BJ (cell line): ENCODE data around the gene EMILIN3. TPM values are rescaled to one million over a fixed set of nuclear protein-coding genes. Genes with fewer than 3 reads are reported as not detected.

Experiments
- CTCF ChIA-PET: fragments of 350-600 bp; formaldehyde crosslinking; extraction: SDS; loops from one replicate; lab custom pipeline; 2021; ENCODE audit warnings: antibody characterized with exemption, inconsistent platforms; lab: Yijun Ruan, JAX
- POLR2A ChIA-PET: fragments of 300-600 bp; sonication (Branson Sonifier 250); formaldehyde crosslinking; extraction: SDS; loops from one replicate; lab custom pipeline; 2021; ENCODE audit warnings: antibody characterized with exemption; lab: Charles Lee
- DNase-seq: peaks from one replicate; pipeline ENCODE4 v3.0.0-alpha.2; 2011; ENCODE audit warnings: low read depth
- H3K27me3 ChIP-seq: 2 replicates; pipeline ENCODE4 v1.6.0; 2011; ENCODE audit warnings: low read length; ENCODE audit not compliant: control insufficient read depth, insufficient read depth
- H3K36me3 ChIP-seq: 2 replicates; pipeline ENCODE4 v1.5.1; 2011; ENCODE audit warnings: low read length; ENCODE audit not compliant: control insufficient read depth, insufficient read depth
- H3K4me3 ChIP-seq: 2 replicates; pipeline ENCODE4 v1.5.1; 2011; ENCODE audit warnings: low read depth, mild to moderate bottlenecking, control low read depth, low read length
- polyA plus RNA-seq: library from polyadenylated mRNA; depleted of rRNA; stranded (reverse); fragments of >200 nt; gene quantifications from 2 replicates; pipeline ENCODE4 v1.2.3, GENCODE V29; 2011
- TF ChIP-seq, protein P1 (sequence below): IDR thresholded peaks from 2 replicates; pipeline ENCODE4 v1.5.1; 2011; ENCODE audit warnings: low read depth, mild to moderate bottlenecking, control low read depth, inconsistent platforms, low read length, moderate library complexity; ENCODE audit not compliant: insufficient read depth

The EMILIN3 gene
- polyA plus RNA-seq, 1 experiment = 0.52 TPM

DNA sequence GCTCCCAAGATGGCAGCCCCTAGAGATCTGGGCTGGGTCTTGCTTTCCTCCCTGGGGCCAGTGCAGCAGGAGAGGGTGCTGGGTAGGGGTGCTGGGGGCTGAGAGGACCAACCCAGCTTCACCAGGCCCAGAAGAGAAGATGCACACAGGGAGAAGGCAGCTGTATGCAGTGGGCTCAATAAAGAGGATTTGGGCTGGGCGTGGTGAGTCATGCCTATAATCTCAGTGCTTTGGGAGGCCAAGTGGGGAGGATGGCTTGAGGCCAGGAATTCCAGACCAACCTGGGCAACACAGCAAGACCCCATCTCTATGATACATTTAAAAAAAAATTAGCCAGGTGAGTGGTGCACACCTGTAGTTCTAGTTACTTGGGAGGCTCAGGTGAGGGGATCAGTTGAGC lies 25.7 kb upstream of the EMILIN3 start:
- Histone ChIP-seq H3K36me3 (no peaks in the 10 kb centered on the region; the same call in 1 of the 2 replicates), H3K4me3 (no peak overlapping the region), H3K27me3 (no peaks in the 10 kb centered on the region)
- ChIA-PET CTCF (no interaction called here), POLR2A (no interaction called here)
- TF ChIP-seq, protein P1, sequence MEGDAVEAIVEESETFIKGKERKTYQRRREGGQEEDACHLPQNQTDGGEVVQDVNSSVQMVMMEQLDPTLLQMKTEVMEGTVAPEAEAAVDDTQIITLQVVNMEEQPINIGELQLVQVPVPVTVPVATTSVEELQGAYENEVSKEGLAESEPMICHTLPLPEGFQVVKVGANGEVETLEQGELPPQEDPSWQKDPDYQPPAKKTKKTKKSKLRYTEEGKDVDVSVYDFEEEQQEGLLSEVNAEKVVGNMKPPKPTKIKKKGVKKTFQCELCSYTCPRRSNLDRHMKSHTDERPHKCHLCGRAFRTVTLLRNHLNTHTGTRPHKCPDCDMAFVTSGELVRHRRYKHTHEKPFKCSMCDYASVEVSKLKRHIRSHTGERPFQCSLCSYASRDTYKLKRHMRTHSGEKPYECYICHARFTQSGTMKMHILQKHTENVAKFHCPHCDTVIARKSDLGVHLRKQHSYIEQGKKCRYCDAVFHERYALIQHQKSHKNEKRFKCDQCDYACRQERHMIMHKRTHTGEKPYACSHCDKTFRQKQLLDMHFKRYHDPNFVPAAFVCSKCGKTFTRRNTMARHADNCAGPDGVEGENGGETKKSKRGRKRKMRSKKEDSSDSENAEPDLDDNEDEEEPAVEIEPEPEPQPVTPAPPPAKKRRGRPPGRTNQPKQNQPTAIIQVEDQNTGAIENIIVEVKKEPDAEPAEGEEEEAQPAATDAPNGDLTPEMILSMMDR = no peak
- no peak for DNase-seq

DNA sequence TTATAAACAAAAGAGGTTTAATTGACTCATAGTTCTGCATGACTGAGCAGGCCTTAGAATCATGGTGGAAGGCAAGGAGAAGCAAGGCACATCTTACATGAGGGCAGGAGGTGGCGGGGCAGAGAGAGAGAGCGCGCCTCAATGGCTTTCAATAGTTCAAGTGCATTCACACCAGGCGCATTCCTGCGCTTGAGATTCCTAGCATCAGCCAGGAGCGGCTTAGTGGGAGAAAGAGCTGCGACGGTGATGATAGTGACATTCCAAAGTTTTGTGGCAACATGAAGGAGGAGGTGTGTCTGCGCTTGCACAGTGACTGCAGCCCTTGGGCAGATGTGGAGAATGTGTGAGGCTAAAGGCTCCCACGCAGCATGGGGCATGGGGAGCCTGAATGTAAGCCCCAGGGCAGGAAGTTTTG lies 25.0 kb upstream of the EMILIN3 start:
- DNase-seq = peak; percentile 65
- ChIA-PET POLR2A (no interaction called here), CTCF (interaction anchor here (0.7 kb wide), 1 partner anchor 415 kb away, joined by 5 read pairs; no protein-coding TSS in a partner anchor)
- TF ChIP-seq, protein P1 = no peak
- no peaks in the 10 kb centered on the region; the same call in 1 of the 2 replicates for H3K36me3 ChIP-seq
- no peak overlapping the region for H3K4me3 ChIP-seq
- H3K27me3 ChIP-seq = no peaks in the 10 kb centered on the region

DNA sequence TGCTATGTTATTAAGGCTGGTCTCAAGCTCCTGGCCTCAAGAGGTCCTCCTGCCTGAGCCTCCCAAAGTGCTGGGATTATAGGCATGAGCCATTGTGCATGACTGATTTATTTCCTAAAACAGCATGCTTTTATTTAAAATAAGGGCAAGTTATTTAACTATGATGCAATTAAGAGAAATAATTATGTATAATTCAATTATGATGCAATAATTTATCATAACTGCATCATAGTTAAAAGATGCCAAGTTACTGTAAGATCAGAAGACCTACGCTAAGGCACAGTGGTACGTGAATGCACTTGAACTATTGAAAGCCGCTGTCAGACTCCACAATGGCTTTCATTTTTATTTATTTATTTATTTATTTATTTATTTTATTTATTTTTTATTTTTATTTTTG lies 24.3 kb upstream of the EMILIN3 start:
- H3K4me3 ChIP-seq = no peak overlapping the region
- POLR2A ChIA-PET = no interaction called here
- TF ChIP-seq, protein P1 = no peak
- no peak for DNase-seq
- no peaks in the 10 kb centered on the region; the same call in 1 of the 2 replicates for H3K36me3 ChIP-seq
- H3K27me3 ChIP-seq = no peaks in the 10 kb centered on the region
- CTCF ChIA-PET = interaction anchor here (0.7 to 1.0 kb wide), 2 partner anchors 50 to 416 kb away, joined by 4 to 5 read pairs; partner anchors contain the start of gene LPIN3

DNA sequence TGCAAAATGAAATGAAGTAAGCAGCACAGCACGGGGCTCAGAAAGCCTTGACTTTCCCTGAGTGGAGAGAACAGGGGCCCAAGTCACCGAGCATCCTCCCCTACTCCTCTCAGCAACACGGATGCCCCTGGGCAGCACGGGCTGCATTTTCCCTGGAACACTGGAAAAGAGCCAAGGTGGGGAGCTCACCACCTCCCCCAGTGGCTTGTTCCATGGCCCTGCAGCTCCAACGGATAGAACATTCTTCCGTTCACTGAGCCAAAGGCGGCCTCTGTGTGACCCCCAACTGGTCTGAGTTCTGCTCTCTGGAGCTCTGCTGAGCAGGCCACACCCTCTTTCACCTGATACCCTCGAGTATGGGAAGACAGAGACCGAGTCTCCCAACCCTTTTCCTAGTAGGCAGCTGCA lies 20.8 kb upstream of the EMILIN3 start:
- Histone ChIP-seq H3K4me3 (no peak overlapping the region), H3K27me3 (0 out of 2 replicates have a peak, but pooled peaks cover 2% of the 10 kb centered on the region), H3K36me3 (no peaks in the 10 kb centered on the region)
- TF ChIP-seq, protein P1 = peak; percentile 12; the same call in 1 of the 2 replicates
- CTCF ChIA-PET = interaction anchor here (0.6 to 1.4 kb wide), 4 partner anchors 14 to 251 kb away, joined by 3 to 4 read pairs (median 3); no protein-coding TSS in a partner anchor
- POLR2A ChIA-PET = no interaction called here
- DNase-seq = no peak

DNA sequence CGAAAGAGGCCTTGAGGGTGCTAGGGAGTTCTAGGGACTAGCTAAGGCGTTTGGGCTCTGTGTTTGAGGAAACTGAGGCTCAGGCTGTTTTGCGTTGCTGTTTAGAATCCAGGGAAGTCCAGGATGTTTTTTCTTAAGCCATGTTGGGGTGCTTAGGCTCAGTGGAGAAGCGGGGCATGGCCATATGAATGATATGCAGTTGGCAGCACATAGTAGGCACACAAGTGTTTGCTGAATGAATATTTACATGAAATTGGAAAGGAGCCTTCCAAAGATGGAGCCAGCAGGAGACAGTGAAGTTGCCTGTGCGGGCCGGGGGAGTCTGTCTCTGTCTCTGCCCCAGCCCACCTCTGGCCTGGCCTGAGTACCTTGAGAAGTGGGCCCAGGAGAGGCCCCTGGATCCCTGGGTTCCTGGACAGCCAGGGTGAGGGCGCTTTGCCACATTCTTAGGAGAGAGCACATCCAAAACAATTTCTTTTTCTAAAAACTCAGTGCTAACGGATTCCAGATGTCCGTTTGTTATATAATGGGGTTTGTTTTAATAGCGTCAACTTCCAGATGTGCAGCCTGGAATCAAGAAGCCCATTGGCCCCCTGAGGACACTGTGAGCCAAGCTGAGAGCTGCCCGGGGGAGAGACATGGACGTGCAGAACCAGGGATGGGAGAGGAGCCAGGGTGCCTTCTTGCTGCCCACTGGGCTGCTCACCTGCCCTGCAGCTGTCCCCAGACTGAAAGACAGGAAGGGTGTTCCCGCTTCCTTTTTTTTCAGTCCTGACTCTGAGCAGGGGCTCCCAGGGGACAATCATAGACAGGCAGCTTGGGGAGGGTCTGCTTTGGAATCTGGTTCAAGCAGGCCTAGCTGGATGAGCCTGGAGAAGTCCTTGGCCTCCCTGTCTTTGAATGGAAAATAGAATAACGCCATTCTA lies 20.1 kb upstream of the EMILIN3 start:
- TF ChIP-seq, protein P1 = no peak
- Histone ChIP-seq H3K27me3 (0 out of 2 replicates have a peak, but pooled peaks cover 2% of the 10 kb centered on the region), H3K36me3 (no peaks in the 10 kb centered on the region), H3K4me3 (no peak overlapping the region)
- DNase-seq = peak; percentile 69
- CTCF ChIA-PET = interaction anchor here (0.6 to 1.4 kb wide), 4 partner anchors 13 to 251 kb away, joined by 3 to 4 read pairs (median 3); no protein-coding TSS in a partner anchor
- POLR2A ChIA-PET = no interaction called here
